A673 (cell line): ENCODE measurements around the gene ZNF592. TPM values are rescaled to one million over a fixed set of nuclear protein-coding genes. Genes with fewer than 3 reads are reported as not detected.

ENCODE experiments used
- BruUV-seq: library from RNA; stranded (reverse); fragments of 400-500 nt; replicated peaks from 2 replicates; lab custom pipeline; 2021; lab: Mats Ljungman, UMichigan
- CTCF ChIA-PET: fragments of 300-600 bp; sonication (Branson Sonifier 250); formaldehyde crosslinking; loops from one replicate; lab custom pipeline; 2022; ENCODE audit warnings: antibody characterized with exemption; lab: Charles Lee
- POLR2A ChIA-PET: fragments of 300-600 bp; sonication (Branson Sonifier 250); formaldehyde crosslinking; loops from one replicate; lab custom pipeline; 2022; ENCODE audit warnings: antibody characterized with exemption; ENCODE audit not compliant: low non-redundant PET; lab: Charles Lee
- DNase-seq: peaks from one replicate; pipeline ENCODE4 v3.0.0-alpha.2; 2015; ENCODE audit warnings: low spot score
- H3K27ac ChIP-seq: fragments of 200-600 bp; sonication (generic); 2 replicates; pipeline ENCODE4 v1.5.1; 2016; ENCODE audit warnings: mixed run types, low read depth, mild to moderate bottlenecking, mixed read lengths, antibody characterized with exemption, low read length; ENCODE audit not compliant: poor library complexity, severe bottlenecking
- H3K27me3 ChIP-seq: fragments of 200-600 bp; sonication (generic); replicated peaks from 2 replicates; pipeline ENCODE4 v1.6.1; 2017; ENCODE audit warnings: mixed run types, low read depth, mild to moderate bottlenecking, mixed read lengths, antibody characterized with exemption, low read length; ENCODE audit not compliant: insufficient read depth, poor library complexity
- H3K36me3 ChIP-seq: fragments of 200-600 bp; sonication (generic); 2 replicates; pipeline ENCODE4 v1.6.1; 2016; ENCODE audit warnings: mixed run types, mild to moderate bottlenecking, mixed read lengths, antibody characterized with exemption, low read length; ENCODE audit not compliant: insufficient read depth, poor library complexity, severe bottlenecking
- H3K4me1 ChIP-seq: fragments of 200-600 bp; sonication (generic); 2 replicates; pipeline ENCODE4 v1.6.1; 2017; ENCODE audit warnings: mixed run types, mild to moderate bottlenecking, mixed read lengths, antibody characterized with exemption, low read length; ENCODE audit not compliant: insufficient read depth, poor library complexity, severe bottlenecking
- H3K4me3 ChIP-seq: fragments of 200-600 bp; sonication (generic); 2 replicates; pipeline ENCODE4 v1.5.1; 2016; ENCODE audit warnings: low read depth, mixed run types, mild to moderate bottlenecking, mixed read lengths, low read length; ENCODE audit not compliant: poor library complexity, severe bottlenecking
- H3K9me3 ChIP-seq: fragments of 200-600 bp; sonication (generic); 2 replicates; pipeline ENCODE4 v1.6.1; 2016; ENCODE audit warnings: mixed run types, low read depth, mild to moderate bottlenecking, mixed read lengths, antibody characterized with exemption, low read length; ENCODE audit not compliant: poor library complexity, severe bottlenecking
- EZH2 ChIP-seq: fragments of 200-600 bp; sonication (generic); IDR thresholded peaks from 2 replicates; pipeline ENCODE4 v1.6.1; 2017; ENCODE audit warnings: borderline replicate concordance, low read depth, mild to moderate bottlenecking, mixed read lengths, antibody characterized with exemption, low read length; ENCODE audit not compliant: poor library complexity, severe bottlenecking
- intact Hi-C: fragments of 100-400 bp; cut with micrococcal nuclease; formaldehyde crosslinking; loops from one replicate; pipeline ENCODE4 v1.10.0; 2022; ENCODE audit not compliant: unreplicated experiment
- total RNA-seq: library from RNA; stranded (reverse); gene quantifications from 2 replicates; pipeline ENCODE4 v1.2.3, GENCODE V29; 2021
- TF ChIP-seq, protein P1 (sequence below): fragments of 300-800, 200-600 bp; sonication (generic); conservative IDR thresholded peaks from 2 replicates; pipeline ENCODE4 v1.5.1; 2017; ENCODE audit warnings: low read depth, mild to moderate bottlenecking, antibody characterized with exemption, low read length, moderate library complexity, mixed read lengths

The ZNF592 gene
- total RNA-seq, 1 experiment from 2014 or later, result 37.2 TPM

DNA sequence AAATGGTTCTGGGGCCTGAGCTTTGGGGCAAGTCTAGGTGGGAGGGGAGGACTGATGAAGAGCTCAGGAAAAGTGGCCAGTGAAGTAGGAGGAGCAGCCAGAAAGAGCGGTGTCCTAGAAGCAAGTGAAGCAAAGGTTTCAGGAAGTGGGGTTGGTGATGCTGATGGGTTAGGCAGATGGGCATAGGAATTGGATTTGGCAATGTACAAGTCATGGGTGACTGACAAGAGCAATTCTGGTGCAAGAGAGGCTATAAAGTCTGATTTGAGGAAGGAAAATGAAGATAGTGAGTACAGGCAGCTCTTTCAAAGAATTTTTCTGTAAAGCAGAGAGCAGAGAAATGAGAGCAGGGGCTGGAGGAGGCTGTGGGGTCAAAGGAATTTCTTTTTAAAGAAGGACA lies 88.5 kb downstream of the ZNF592 start:
- POLR2A ChIA-PET, result no interaction called here
- TF ChIP-seq, protein P1, sequence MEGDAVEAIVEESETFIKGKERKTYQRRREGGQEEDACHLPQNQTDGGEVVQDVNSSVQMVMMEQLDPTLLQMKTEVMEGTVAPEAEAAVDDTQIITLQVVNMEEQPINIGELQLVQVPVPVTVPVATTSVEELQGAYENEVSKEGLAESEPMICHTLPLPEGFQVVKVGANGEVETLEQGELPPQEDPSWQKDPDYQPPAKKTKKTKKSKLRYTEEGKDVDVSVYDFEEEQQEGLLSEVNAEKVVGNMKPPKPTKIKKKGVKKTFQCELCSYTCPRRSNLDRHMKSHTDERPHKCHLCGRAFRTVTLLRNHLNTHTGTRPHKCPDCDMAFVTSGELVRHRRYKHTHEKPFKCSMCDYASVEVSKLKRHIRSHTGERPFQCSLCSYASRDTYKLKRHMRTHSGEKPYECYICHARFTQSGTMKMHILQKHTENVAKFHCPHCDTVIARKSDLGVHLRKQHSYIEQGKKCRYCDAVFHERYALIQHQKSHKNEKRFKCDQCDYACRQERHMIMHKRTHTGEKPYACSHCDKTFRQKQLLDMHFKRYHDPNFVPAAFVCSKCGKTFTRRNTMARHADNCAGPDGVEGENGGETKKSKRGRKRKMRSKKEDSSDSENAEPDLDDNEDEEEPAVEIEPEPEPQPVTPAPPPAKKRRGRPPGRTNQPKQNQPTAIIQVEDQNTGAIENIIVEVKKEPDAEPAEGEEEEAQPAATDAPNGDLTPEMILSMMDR, result no peak
- TF ChIP-seq EZH2, result no peak
- intact Hi-C loops, result no loop called here
- Histone ChIP-seq H3K27me3 (no peaks in the 10 kb centered on the region), H3K27ac (no peak overlapping the region), H3K4me1 (no peaks in the 10 kb centered on the region), H3K9me3 (no peaks in the 10 kb centered on the region), H3K36me3 (no peaks in the 10 kb centered on the region), H3K4me3 (no peak overlapping the region)
- CTCF ChIA-PET, result no interaction called here
- BruUV-seq, result no TSS peak
- no peak for DNase-seq

DNA sequence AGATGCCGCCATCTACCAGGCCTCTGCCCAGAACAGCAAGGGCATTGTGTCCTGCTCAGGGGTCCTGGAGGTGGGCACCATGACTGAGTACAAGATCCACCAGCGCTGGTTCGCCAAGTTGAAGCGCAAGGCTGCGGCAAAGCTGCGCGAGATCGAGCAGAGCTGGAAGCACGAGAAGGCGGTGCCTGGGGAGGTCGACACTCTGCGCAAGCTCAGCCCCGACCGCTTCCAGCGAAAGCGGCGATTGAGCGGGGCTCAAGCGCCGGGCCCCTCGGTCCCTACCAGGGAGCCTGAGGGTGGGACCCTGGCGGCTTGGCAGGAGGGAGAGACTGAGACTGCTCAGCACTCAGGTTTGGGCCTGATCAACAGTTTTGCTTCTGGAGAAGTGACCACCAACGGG lies 91.3 kb downstream of the ZNF592 start:
- H3K4me3 ChIP-seq, result no peak overlapping the region
- H3K4me1 ChIP-seq, result no peaks in the 10 kb centered on the region
- H3K27me3 ChIP-seq, result no peaks in the 10 kb centered on the region
- POLR2A ChIA-PET, result no interaction called here
- CTCF ChIA-PET, result no interaction called here
- no peak overlapping the region for H3K27ac ChIP-seq
- H3K9me3 ChIP-seq, result no peaks in the 10 kb centered on the region
- no TSS peak for BruUV-seq
- intact Hi-C loops, result loop anchor here (10.0 kb wide), 1 partner anchor 205 kb away; no protein-coding TSS in a partner anchor
- TF ChIP-seq, protein P1, result no peak
- TF ChIP-seq EZH2, result no peak
- DNase-seq, result no peak
- H3K36me3 ChIP-seq, result no peaks in the 10 kb centered on the region

DNA sequence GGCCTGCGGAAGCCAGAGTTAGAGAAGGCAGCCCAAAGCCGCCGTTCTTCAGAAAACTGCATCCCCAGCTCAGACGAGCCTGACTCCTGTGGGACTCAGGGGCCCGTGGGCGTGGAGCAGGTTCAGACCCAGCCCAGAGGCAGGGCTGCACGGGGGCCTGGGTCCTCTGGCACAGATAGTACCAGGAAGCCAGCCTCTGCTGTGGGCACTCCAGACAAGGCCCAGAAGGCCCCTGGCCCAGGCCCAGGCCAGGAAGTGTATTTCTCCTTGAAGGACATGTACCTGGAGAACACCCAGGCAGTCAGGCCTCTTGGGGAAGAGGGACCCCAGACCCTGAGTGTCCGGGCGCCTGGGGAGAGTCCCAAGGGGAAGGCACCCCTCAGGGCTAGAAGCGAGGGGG lies 91.9 kb downstream of the ZNF592 start:
- Histone ChIP-seq H3K36me3 (no peaks in the 10 kb centered on the region), H3K27ac (no peak overlapping the region), H3K9me3 (no peaks in the 10 kb centered on the region), H3K4me1 (no peaks in the 10 kb centered on the region), H3K4me3 (no peak overlapping the region), H3K27me3 (no peaks in the 10 kb centered on the region)
- intact Hi-C loops, result loop anchor here (10.0 kb wide), 1 partner anchor 205 kb away; no protein-coding TSS in a partner anchor
- no peak for DNase-seq
- no peak for TF ChIP-seq EZH2
- TF ChIP-seq, protein P1, result no peak
- BruUV-seq, result no TSS peak
- ChIA-PET CTCF (no interaction called here), POLR2A (no interaction called here)
